GM23248 (cell line): Measurements from ENCODE around the gene DEFB123. TPM values are rescaled to one million over a fixed set of nuclear protein-coding genes. Genes with fewer than 3 reads are reported as not detected.

Experiments
- DNase-seq: peaks from one replicate; pipeline ENCODE4 v3.0.0-alpha.2; 2015
- H2AFZ ChIP-seq: fragments of 200-600 bp; sonication (generic); 2 replicates; pipeline ENCODE4 v1.6.1; 2016; ENCODE audit warnings: antibody characterized with exemption
- H3F3A ChIP-seq: fragments of 200-600 bp; sonication (generic); 2 replicates; pipeline ENCODE4 v1.6.1; 2016; ENCODE audit warnings: mild to moderate bottlenecking, antibody characterized with exemption, mixed run types; ENCODE audit not compliant: insufficient read depth
- H3K27ac ChIP-seq: fragments of 200-600 bp; sonication (generic); 2 replicates; pipeline ENCODE4 v1.5.1; 2016; ENCODE audit warnings: mild to moderate bottlenecking
- H3K27me3 ChIP-seq: fragments of 200-600 bp; sonication (generic); replicated peaks from 2 replicates; pipeline ENCODE4 v1.6.1; 2016; ENCODE audit warnings: mild to moderate bottlenecking; ENCODE audit not compliant: insufficient read depth
- H3K36me3 ChIP-seq: fragments of 200-600 bp; sonication (generic); 2 replicates; pipeline ENCODE4 v1.6.1; 2016; ENCODE audit warnings: low read depth, mild to moderate bottlenecking
- H3K4me1 ChIP-seq: fragments of 200-600 bp; sonication (generic); 2 replicates; pipeline ENCODE4 v1.6.1; 2016; ENCODE audit warnings: mild to moderate bottlenecking; ENCODE audit not compliant: insufficient read depth
- H3K4me2 ChIP-seq: fragments of 200-600 bp; sonication (generic); one replicate; pipeline ENCODE4 v1.6.1; 2016; ENCODE audit warnings: mild to moderate bottlenecking; ENCODE audit not compliant: unreplicated experiment
- H3K4me3 ChIP-seq: fragments of 200-600 bp; sonication (generic); 2 replicates; pipeline ENCODE4 v1.5.1; 2016; ENCODE audit warnings: mild to moderate bottlenecking
- H3K79me2 ChIP-seq: fragments of 200-600 bp; sonication (generic); 2 replicates; pipeline ENCODE4 v1.6.1; 2016; ENCODE audit warnings: mild to moderate bottlenecking; ENCODE audit not compliant: insufficient read depth
- H3K9ac ChIP-seq: fragments of 200-600 bp; sonication (generic); 2 replicates; pipeline ENCODE4 v1.6.1; 2016; ENCODE audit warnings: mild to moderate bottlenecking
- H3K9me2 ChIP-seq: fragments of 200-600 bp; sonication (generic); 2 replicates; pipeline ENCODE4 v1.6.1; 2016; ENCODE audit warnings: mixed run types, mild to moderate bottlenecking, moderate library complexity; ENCODE audit not compliant: insufficient read depth
- H3K9me3 ChIP-seq: fragments of 200-600 bp; sonication (generic); one replicate; pipeline ENCODE4 v1.6.1; 2017; ENCODE audit warnings: low read depth
- H4K20me1 ChIP-seq: fragments of 200-600 bp; sonication (generic); 2 replicates; pipeline ENCODE4 v1.6.0; 2016; ENCODE audit not compliant: insufficient read depth
- EZH2 ChIP-seq: fragments of 200-600 bp; sonication (generic); IDR thresholded peaks from 2 replicates; pipeline ENCODE4 v1.6.1; 2018; ENCODE audit warnings: antibody characterized with exemption, mild to moderate bottlenecking; ENCODE audit not compliant: insufficient read depth, poor library complexity, severe bottlenecking
- EZH2phosphoT487 ChIP-seq: fragments of 200-600 bp; sonication (generic); IDR thresholded peaks from 2 replicates; pipeline ENCODE4 v1.6.1; 2018; ENCODE audit warnings: antibody characterized with exemption, moderate library complexity, mild to moderate bottlenecking, low read depth; ENCODE audit not compliant: insufficient read depth
- WGBS, 2 experiments: methylation state at CpG; one replicate each; pipeline ENCODE4 v1.1.6; 2015 to 2017; ENCODE audit warnings: low lambda C conversion rate in 2 of 2, low coverage in 1 of 2; ENCODE audit errors: missing lambda C conversion rate in 2 of 2; 5-methylcytosine and 5-hydroxymethylcytosine counted together
- in situ Hi-C: fragments of 300-500 bp; cut with MboI; formaldehyde crosslinking; loops from 2 replicates; pipeline ENCODE4 v1.15.0; 2020
- polyA plus RNA-seq: library from polyadenylated mRNA; unstranded; fragments of >200 nt; fragmentation: Nextera tagmentation; extraction: Ambion mirVana; gene quantifications from 2 replicates; pipeline ENCODE4 v1.2.1, GENCODE V29; 2016
- total RNA-seq: library from RNA; depleted of rRNA; stranded (reverse); fragments of >200 nt; shearing (Covaris generic); gene quantifications from 2 replicates; pipeline ENCODE4 v1.2.3, GENCODE V29; 2014

Gene DEFB123
- total and polyA plus RNA-seq, 2 experiments from 2014 or later: not detected

DNA sequence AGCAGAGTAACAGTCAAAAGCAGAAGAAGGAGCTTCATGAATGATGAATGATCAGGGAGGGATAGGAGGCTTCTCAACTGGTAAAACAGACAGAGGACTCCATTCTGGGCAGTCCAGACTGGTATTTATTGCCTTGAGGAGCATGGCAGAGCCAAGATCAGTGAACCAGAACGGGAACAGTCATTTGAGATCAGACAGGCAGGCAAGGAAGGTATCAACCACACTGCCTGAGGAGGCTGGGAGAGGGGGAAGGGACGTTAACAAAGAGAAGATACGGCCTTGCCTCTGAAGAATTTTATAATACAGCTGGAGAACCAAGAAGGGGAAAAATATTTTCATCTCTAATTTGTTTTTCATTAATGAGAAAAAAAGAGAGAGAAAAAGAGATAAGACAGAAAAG lies 34.3 kb upstream of the DEFB123 start, which contains the start of gene DEFB121:
TSS of gene DEFB121 (minus strand) at position 101 of the 400 bp plus-strand sequence. CDS start at position 38, 63 bp downstream.
- Histone ChIP-seq H3F3A (no peaks in the 10 kb centered on the region), H2AFZ (no peak within 1 kb of the TSS), H3K4me3 (no peak within 1 kb of the TSS), H4K20me1 (no peaks in the 10 kb centered on the region), H3K27ac (no peak within 1 kb of the TSS), H3K9me2 (no peaks in the 10 kb centered on the region), H3K4me1 (no peaks in the 10 kb centered on the region), H3K27me3 (no peaks in the 10 kb centered on the region; the same call in 1 of the 2 replicates), H3K4me2 (no peak within 1 kb of the TSS), H3K9me3 (no peaks in the 10 kb centered on the region), H3K36me3 (no peaks in the 10 kb centered on the region), H3K79me2 (no peaks in the 10 kb centered on the region), H3K9ac (no peak within 1 kb of the TSS)
- in situ Hi-C loops: no loop called here
- TF ChIP-seq EZH2 (no peak), EZH2phosphoT487 (no peak)
- 5 to 12% methylated on average over 3 of the region's 3 CpGs for WGBS, 2 experiments
- DNase-seq: no peak

DNA sequence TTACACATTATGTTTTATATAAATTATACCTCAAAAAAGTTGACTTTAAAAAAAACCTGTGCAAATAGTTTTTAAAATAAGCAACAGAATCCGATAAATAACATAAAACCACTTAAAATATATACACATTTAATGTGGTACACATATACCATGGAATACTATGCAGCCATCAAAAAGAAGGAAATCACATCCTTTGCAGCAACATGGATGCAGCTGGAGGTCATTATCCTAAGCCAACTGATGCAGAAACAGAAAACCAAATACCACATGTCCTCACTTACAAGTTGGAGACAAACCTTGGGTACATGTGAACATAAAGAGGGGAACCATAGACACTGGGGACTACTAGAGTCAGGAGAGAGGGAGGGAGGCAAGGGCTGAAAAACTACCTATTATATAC lies 30.4 kb upstream of the DEFB123 start:
- Histone ChIP-seq H3K4me2 (no peak overlapping the region), H3K4me3 (no peak overlapping the region), H3F3A (no peaks in the 10 kb centered on the region), H3K36me3 (no peaks in the 10 kb centered on the region), H3K4me1 (no peaks in the 10 kb centered on the region), H3K9ac (no peak overlapping the region), H3K27ac (no peak overlapping the region), H3K9me3 (no peaks in the 10 kb centered on the region), H3K9me2 (no peaks in the 10 kb centered on the region), H2AFZ (no peak overlapping the region), H4K20me1 (no peaks in the 10 kb centered on the region), H3K27me3 (no peaks in the 10 kb centered on the region; the same call in 1 of the 2 replicates), H3K79me2 (no peaks in the 10 kb centered on the region)
- no peak for TF ChIP-seq EZH2phosphoT487
- TF ChIP-seq EZH2: no peak
- in situ Hi-C loops: no loop called here
- DNase-seq: no peak
- WGBS, 2 experiments: 0% methylated on average over 1 of the region's 1 CpG

DNA sequence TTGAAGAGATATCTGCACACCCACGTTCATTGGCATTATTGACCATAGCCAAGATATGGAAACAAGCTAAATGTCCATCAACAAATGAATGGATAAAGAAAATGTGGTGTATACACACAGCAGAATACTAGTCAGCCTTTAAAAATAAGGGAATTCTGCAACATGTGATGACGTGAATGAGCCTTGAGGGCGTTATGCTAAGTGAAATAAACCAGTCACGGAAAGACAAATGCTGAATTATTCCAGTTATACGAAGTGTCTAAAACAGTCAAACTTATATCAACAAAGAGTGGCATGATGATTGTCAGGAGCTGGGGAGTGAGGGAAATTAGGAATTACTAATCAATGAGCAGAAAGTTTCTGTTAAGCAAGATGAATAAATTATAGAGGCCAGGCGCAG lies 26.1 kb upstream of the DEFB123 start:
- 38 to 39% methylated on average over 6 of the region's 6 CpGs for whole genome bisulfite sequencing, 2 experiments
- Histone ChIP-seq H3K4me3 (no peak overlapping the region), H3K4me2 (no peak overlapping the region), H3K9me2 (no peaks in the 10 kb centered on the region), H2AFZ (no peak overlapping the region), H4K20me1 (no peaks in the 10 kb centered on the region), H3F3A (no peaks in the 10 kb centered on the region), H3K79me2 (no peaks in the 10 kb centered on the region), H3K4me1 (no peaks in the 10 kb centered on the region), H3K9ac (no peak overlapping the region), H3K27me3 (no peaks in the 10 kb centered on the region; the same call in 1 of the 2 replicates), H3K36me3 (no peaks in the 10 kb centered on the region), H3K27ac (no peak overlapping the region), H3K9me3 (no peaks in the 10 kb centered on the region)
- no peak for DNase-seq
- TF ChIP-seq EZH2 (no peak), EZH2phosphoT487 (no peak)
- in situ Hi-C loops: no loop called here

DNA sequence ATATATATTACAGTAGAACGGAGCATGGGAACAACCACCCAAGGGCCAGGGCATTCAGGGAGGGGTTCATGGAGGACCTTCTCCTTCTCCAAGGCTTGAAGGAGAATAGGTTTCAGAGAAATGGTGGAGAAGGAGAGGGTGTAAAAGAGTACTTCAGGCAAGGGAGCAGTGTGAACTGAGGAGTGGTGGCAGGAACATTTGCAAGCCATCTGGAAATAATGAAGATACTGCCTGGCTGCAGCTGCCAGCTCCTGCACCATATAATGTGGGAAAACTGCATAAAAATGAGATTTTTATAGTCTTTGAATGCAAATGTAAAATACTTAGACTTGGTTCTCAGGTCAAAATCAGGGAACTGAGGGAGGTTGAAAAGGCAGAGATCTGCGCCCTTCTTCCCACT lies 24.8 kb upstream of the DEFB123 start:
- H3K4me2 ChIP-seq: no peak overlapping the region
- no peak overlapping the region for H2AFZ ChIP-seq
- no peaks in the 10 kb centered on the region for H3K36me3 ChIP-seq
- H3K4me3 ChIP-seq: no peak overlapping the region
- 54 to 57% methylated on average over 2 of the region's 2 CpGs for WGBS, 2 experiments
- in situ Hi-C loops: no loop called here
- no peaks in the 10 kb centered on the region for H3F3A ChIP-seq
- H3K79me2 ChIP-seq: no peaks in the 10 kb centered on the region
- DNase-seq: no peak
- no peak overlapping the region for H3K27ac ChIP-seq
- H3K9me3 ChIP-seq: no peaks in the 10 kb centered on the region
- H3K27me3 ChIP-seq: no peaks in the 10 kb centered on the region; the same call in 1 of the 2 replicates
- no peaks in the 10 kb centered on the region for H4K20me1 ChIP-seq
- H3K9me2 ChIP-seq: no peaks in the 10 kb centered on the region
- no peak overlapping the region for H3K9ac ChIP-seq
- no peaks in the 10 kb centered on the region for H3K4me1 ChIP-seq
- no peak for TF ChIP-seq EZH2
- no peak for TF ChIP-seq EZH2phosphoT487

DNA sequence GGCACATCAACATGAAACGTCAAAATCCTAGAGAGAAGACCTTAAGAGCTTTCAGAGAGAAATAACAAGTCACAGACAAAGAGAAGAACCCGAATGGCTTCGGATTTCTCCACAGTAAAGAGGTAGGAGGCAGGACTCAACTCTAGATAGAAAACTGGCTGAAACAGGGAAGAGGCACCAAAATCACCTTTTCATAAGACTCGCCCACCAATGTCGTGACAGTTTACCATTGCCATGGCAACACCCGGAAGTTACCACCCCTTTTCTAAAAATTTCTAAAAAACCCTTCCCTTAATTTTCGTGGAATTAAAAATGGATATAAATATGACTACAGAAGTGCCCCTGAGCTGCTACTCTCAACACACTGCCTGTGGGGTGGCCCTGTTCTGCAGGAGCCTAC lies 22.1 kb upstream of the DEFB123 start:
- no peaks in the 10 kb centered on the region for H4K20me1 ChIP-seq
- H3K36me3 ChIP-seq: no peaks in the 10 kb centered on the region
- no peaks in the 10 kb centered on the region for H3K4me1 ChIP-seq
- no peak overlapping the region for H2AFZ ChIP-seq
- no peak overlapping the region for H3K4me2 ChIP-seq
- DNase-seq: no peak
- no peaks in the 10 kb centered on the region for H3K9me2 ChIP-seq
- no peak overlapping the region for H3K9ac ChIP-seq
- 52 to 56% methylated on average over 7 of the region's 7 CpGs for WGBS, 2 experiments
- H3K27me3 ChIP-seq: no peaks in the 10 kb centered on the region
- H3K27ac ChIP-seq: no peak overlapping the region
- H3F3A ChIP-seq: no peaks in the 10 kb centered on the region
- no peaks in the 10 kb centered on the region for H3K9me3 ChIP-seq
- in situ Hi-C loops: no loop called here
- no peak overlapping the region for H3K4me3 ChIP-seq
- TF ChIP-seq EZH2 (no peak), EZH2phosphoT487 (no peak)
- no peaks in the 10 kb centered on the region for H3K79me2 ChIP-seq
